D721Med (cell line): ENCODE measurements around the gene SCYGR2.
"Not testable (repeated sequence)": the region's sequence is repeated elsewhere in the genome, so short reads cannot be mapped to it uniquely, and the experiment has no call there.

Experiments
- DNase-seq: peaks from one replicate; pipeline ENCODE4 v3.0.0; 2011; ENCODE audit warnings: low spot score; ENCODE audit not compliant: insufficient read length
- FAIRE-seq: peaks from 2 replicates; lab custom pipeline; 2011; peaks lifted over from hg19 to GRCh38; lab: Jason Lieb, UNC
- TF ChIP-seq, protein P1 (sequence below): IDR thresholded peaks from 2 replicates; pipeline ENCODE4 v1.5.1; 2012; ENCODE audit warnings: mild to moderate bottlenecking, control low read depth; ENCODE audit not compliant: insufficient read depth; ENCODE audit errors: missing control alignments

Gene SCYGR2, protein sequence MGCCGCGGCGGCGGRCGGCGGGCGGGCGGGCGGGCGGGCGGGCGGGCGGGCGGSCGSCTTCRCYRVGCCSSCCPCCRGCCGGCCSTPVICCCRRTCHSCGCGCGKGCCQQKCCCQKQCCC

DNA sequence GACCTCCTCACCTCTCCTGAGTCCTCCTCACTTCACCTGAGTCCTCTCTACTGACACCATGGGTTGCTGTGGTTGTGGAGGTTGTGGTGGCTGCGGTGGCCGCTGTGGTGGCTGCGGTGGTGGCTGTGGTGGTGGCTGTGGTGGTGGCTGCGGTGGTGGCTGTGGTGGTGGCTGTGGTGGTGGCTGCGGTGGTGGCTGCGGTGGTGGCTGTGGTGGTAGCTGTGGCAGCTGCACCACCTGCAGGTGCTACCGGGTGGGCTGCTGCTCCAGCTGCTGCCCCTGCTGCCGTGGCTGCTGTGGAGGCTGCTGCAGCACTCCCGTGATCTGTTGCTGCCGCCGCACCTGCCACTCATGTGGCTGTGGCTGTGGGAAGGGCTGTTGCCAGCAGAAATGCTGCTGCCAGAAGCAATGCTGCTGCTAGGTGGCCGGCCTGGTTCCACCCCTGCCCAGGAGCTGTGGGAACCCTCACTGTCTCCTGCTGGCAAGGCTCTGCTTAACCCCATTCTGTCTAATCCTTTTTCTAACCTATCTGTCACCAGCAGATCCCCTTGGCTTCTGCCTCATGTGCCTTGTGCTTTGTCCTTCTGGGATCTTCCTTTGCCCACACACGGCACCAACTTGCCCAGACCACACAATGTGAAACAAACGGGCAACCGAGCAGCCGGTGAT, at the start of gene SCYGR2:
SCYGR2 (plus strand) TSS at position 59 of the 669 bp plus-strand sequence; CDS start at position 59, 0 bp downstream.
- DNase-seq, FAIRE-seq: not testable (repeated sequence)

- TF ChIP-seq, protein P1, sequence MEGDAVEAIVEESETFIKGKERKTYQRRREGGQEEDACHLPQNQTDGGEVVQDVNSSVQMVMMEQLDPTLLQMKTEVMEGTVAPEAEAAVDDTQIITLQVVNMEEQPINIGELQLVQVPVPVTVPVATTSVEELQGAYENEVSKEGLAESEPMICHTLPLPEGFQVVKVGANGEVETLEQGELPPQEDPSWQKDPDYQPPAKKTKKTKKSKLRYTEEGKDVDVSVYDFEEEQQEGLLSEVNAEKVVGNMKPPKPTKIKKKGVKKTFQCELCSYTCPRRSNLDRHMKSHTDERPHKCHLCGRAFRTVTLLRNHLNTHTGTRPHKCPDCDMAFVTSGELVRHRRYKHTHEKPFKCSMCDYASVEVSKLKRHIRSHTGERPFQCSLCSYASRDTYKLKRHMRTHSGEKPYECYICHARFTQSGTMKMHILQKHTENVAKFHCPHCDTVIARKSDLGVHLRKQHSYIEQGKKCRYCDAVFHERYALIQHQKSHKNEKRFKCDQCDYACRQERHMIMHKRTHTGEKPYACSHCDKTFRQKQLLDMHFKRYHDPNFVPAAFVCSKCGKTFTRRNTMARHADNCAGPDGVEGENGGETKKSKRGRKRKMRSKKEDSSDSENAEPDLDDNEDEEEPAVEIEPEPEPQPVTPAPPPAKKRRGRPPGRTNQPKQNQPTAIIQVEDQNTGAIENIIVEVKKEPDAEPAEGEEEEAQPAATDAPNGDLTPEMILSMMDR, result no peak
- no peak for FAIRE-seq
- no peak for DNase-seq
Measured at GRCh38 chr2:227551836-227552235, 46.9 kb upstream of the SCYGR2 start.

GRCh38 chr2:227562581-227562980, 36.1 kb upstream of the SCYGR2 start:
- DNase-seq (no peak), FAIRE-seq (peak; percentile 6)
- TF ChIP-seq, protein P1, result no peak

DNA sequence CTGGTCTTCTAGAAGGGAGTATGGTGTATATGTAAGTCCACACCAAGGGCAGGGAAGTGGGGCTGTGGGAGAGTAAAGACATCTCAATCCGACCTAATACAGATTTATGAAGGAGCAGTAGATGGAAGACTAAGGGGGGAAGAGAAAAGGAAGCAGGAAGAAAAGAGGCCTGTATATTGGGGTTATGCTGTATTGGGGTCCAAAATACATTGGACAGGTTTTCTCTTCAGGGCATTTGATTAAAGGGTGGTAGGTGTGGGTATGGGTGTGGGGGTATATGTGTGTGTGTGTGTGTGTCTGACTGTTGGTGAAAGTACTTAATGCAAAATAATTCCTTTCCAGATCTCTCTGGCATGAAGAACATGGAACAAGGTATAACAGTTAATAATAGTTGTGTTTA, 33.6 kb upstream of the SCYGR2 start:
- DNase-seq (no peak), FAIRE-seq (no peak)
- TF ChIP-seq, protein P1, result no peak

GRCh38 chr2:227566012-227566411, 32.7 kb upstream of the SCYGR2 start:
- TF ChIP-seq, protein P1, result no peak
- FAIRE-seq (no peak), DNase-seq (no peak)

- FAIRE-seq (no peak), DNase-seq (no peak)
- TF ChIP-seq, protein P1, result no peak
Measured at GRCh38 chr2:227568852-227569169, 29.9 kb upstream of the SCYGR2 start.

- DNase-seq, result no peak
- FAIRE-seq, result no peak
- TF ChIP-seq, protein P1, result no peak
Measured at GRCh38 chr2:227570615-227571014, 28.1 kb upstream of the SCYGR2 start.
